ENCODE data around the gene MSANTD1.

MSANTD1 gene

DNA sequence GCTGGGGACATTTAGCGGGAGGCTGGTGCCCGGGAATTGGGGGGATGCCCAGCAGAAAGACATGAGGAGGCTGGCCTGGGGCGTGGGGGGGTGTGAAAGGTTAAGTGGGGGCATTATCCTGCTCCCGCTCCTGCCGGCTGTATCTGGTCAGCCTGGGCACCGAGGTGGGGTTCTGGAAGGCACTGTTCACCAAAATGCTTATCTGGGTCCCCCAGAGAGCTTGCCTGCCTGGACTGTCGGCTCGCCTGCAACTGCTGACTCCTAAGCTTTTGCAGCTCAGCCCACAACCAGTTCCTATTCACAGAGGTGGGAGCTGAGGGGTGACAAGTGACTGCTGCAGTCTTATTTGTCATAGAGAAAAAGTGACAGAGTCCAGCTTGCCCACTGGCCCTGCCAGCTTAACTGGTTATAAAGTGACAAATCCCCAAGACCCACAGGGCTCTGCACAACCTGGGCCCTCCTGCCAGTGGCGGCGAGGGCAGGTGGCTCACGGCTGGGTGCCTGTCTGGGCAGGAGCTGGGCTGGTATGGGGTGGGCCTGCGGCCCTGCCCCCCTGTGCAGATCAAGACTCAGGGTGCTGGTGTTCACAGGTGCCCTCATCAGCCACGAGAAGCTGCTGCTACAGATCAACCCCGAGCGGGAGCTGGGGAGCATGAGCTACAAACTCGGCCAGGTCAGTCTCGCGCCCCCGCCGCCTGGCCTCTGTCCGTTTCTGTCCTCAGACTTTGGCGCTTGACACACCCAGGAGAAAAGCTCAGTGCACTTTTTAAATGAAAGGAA, 23.7 kb upstream of the MSANTD1 start:
- no peak for TF ChIP-seq GLIS3 (CRISPR knock-in tag; IDR thresholded peaks at IDR 0.05)
- TF ChIP-seq ZNF8 (CRISPR knock-in tag; IDR thresholded peaks at IDR 0.05), result no peak
- TF ChIP-seq, protein P1, sequence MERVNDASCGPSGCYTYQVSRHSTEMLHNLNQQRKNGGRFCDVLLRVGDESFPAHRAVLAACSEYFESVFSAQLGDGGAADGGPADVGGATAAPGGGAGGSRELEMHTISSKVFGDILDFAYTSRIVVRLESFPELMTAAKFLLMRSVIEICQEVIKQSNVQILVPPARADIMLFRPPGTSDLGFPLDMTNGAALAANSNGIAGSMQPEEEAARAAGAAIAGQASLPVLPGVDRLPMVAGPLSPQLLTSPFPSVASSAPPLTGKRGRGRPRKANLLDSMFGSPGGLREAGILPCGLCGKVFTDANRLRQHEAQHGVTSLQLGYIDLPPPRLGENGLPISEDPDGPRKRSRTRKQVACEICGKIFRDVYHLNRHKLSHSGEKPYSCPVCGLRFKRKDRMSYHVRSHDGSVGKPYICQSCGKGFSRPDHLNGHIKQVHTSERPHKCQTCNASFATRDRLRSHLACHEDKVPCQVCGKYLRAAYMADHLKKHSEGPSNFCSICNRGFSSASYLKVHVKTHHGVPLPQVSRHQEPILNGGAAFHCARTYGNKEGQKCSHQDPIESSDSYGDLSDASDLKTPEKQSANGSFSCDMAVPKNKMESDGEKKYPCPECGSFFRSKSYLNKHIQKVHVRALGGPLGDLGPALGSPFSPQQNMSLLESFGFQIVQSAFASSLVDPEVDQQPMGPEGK (CRISPR knock-in tag; IDR thresholded peaks at IDR 0.05; ENCODE audit: borderline replicate concordance), result no peak
- no peak for TF ChIP-seq ARNTL (CRISPR knock-in tag; IDR thresholded peaks at IDR 0.05; ENCODE audit: borderline replicate concordance, low read depth)
- TF ChIP-seq ISL1 (CRISPR knock-in tag; IDR thresholded peaks at IDR 0.05), result no peak
- TF ChIP-seq PPARA (CRISPR knock-in tag; IDR thresholded peaks at IDR 0.05; ENCODE audit: borderline replicate concordance), result no peak
- no peak for TF ChIP-seq TCF4 (CRISPR knock-in tag; IDR thresholded peaks at IDR 0.05; ENCODE audit: borderline replicate concordance)
- TF ChIP-seq RARB (CRISPR knock-in tag; IDR thresholded peaks at IDR 0.05), result no peak
- no peak for TF ChIP-seq ZFP3 (CRISPR knock-in tag; IDR thresholded peaks at IDR 0.05)
- TF ChIP-seq, protein P2, sequence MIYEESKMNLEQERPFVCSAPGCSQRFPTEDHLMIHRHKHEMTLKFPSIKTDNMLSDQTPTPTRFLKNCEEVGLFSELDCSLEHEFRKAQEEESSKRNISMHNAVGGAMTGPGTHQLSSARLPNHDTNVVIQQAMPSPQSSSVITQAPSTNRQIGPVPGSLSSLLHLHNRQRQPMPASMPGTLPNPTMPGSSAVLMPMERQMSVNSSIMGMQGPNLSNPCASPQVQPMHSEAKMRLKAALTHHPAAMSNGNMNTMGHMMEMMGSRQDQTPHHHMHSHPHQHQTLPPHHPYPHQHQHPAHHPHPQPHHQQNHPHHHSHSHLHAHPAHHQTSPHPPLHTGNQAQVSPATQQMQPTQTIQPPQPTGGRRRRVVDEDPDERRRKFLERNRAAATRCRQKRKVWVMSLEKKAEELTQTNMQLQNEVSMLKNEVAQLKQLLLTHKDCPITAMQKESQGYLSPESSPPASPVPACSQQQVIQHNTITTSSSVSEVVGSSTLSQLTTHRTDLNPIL (CRISPR knock-in tag; IDR thresholded peaks at IDR 0.05; ENCODE audit: low read depth), result no peak
- TF ChIP-seq ZNF70 (CRISPR knock-in tag; IDR thresholded peaks at IDR 0.05), result no peak
- TF ChIP-seq SNAI2 (CRISPR knock-in tag; IDR thresholded peaks at IDR 0.05), result no peak
- TF ChIP-seq, protein P3, sequence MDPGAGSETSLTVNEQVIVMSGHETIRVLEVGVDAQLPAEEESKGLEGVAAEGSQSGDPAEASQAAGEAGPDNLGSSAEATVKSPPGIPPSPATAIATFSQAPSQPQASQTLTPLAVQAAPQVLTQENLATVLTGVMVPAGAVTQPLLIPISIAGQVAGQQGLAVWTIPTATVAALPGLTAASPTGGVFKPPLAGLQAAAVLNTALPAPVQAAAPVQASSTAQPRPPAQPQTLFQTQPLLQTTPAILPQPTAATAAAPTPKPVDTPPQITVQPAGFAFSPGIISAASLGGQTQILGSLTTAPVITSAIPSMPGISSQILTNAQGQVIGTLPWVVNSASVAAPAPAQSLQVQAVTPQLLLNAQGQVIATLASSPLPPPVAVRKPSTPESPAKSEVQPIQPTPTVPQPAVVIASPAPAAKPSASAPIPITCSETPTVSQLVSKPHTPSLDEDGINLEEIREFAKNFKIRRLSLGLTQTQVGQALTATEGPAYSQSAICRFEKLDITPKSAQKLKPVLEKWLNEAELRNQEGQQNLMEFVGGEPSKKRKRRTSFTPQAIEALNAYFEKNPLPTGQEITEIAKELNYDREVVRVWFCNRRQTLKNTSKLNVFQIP (CRISPR knock-in tag; IDR thresholded peaks at IDR 0.05; ENCODE audit: borderline replicate concordance, low read depth), result no peak
- no peak for TF ChIP-seq TOX (CRISPR knock-in tag; IDR thresholded peaks at IDR 0.05; ENCODE audit: borderline replicate concordance)
- TF ChIP-seq OSR1 (CRISPR knock-in tag; IDR thresholded peaks at IDR 0.05), result no peak
- no peak for TF ChIP-seq CSDC2 (CRISPR knock-in tag; IDR thresholded peaks at IDR 0.05)
- no peak for TF ChIP-seq ZC3H10 (CRISPR knock-in tag; IDR thresholded peaks at IDR 0.05)
- TF ChIP-seq ZFP30 (CRISPR knock-in tag; IDR thresholded peaks at IDR 0.05), result no peak
- TF ChIP-seq, protein P4, sequence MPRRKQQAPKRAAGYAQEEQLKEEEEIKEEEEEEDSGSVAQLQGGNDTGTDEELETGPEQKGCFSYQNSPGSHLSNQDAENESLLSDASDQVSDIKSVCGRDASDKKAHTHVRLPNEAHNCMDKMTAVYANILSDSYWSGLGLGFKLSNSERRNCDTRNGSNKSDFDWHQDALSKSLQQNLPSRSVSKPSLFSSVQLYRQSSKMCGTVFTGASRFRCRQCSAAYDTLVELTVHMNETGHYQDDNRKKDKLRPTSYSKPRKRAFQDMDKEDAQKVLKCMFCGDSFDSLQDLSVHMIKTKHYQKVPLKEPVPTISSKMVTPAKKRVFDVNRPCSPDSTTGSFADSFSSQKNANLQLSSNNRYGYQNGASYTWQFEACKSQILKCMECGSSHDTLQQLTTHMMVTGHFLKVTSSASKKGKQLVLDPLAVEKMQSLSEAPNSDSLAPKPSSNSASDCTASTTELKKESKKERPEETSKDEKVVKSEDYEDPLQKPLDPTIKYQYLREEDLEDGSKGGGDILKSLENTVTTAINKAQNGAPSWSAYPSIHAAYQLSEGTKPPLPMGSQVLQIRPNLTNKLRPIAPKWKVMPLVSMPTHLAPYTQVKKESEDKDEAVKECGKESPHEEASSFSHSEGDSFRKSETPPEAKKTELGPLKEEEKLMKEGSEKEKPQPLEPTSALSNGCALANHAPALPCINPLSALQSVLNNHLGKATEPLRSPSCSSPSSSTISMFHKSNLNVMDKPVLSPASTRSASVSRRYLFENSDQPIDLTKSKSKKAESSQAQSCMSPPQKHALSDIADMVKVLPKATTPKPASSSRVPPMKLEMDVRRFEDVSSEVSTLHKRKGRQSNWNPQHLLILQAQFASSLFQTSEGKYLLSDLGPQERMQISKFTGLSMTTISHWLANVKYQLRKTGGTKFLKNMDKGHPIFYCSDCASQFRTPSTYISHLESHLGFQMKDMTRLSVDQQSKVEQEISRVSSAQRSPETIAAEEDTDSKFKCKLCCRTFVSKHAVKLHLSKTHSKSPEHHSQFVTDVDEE (CRISPR knock-in tag; IDR thresholded peaks at IDR 0.05), result no peak
- TF ChIP-seq, protein P5, sequence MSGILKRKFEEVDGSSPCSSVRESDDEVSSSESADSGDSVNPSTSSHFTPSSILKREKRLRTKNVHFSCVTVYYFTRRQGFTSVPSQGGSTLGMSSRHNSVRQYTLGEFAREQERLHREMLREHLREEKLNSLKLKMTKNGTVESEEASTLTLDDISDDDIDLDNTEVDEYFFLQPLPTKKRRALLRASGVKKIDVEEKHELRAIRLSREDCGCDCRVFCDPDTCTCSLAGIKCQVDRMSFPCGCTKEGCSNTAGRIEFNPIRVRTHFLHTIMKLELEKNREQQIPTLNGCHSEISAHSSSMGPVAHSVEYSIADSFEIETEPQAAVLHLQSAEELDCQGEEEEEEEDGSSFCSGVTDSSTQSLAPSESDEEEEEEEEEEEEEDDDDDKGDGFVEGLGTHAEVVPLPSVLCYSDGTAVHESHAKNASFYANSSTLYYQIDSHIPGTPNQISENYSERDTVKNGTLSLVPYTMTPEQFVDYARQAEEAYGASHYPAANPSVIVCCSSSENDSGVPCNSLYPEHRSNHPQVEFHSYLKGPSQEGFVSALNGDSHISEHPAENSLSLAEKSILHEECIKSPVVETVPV (CRISPR knock-in tag; IDR thresholded peaks at IDR 0.05), result no peak
- ATAC-seq, result no peak

DNA sequence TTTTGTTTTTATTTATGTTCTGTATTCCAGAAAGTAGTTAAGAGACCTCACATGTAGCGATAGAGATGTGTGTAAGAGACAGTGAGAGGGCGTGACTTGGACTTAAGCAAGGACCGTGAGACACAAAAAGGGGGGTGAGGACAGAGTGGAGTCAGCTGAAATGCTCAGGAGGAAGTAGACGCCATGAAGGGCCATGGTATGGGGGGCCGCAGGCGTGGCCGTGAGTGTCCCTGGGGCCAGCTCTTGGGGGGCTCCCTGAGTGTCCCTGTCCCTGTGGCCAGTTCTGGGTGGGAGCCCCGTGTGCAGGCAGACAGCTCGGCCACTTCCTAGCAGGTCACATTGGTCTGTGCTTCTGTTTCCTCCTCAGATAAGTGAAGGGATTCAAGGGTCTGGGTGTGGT, 23.0 kb upstream of the MSANTD1 start:
- ATAC-seq, result no peak
- TF ChIP-seq, protein P2 (CRISPR knock-in tag; IDR thresholded peaks at IDR 0.05; ENCODE audit: low read depth), result no peak
- no peak for TF ChIP-seq ZNF70 (CRISPR knock-in tag; IDR thresholded peaks at IDR 0.05)
- TF ChIP-seq, protein P3 (CRISPR knock-in tag; IDR thresholded peaks at IDR 0.05; ENCODE audit: borderline replicate concordance, low read depth), result no peak
- TF ChIP-seq RARB (CRISPR knock-in tag; IDR thresholded peaks at IDR 0.05), result no peak
- no peak for TF ChIP-seq TOX (CRISPR knock-in tag; IDR thresholded peaks at IDR 0.05; ENCODE audit: borderline replicate concordance)

All from SK-N-SH treated with all-trans-retinoic acid at 6 μM for 48 hours (cell line).